ENCODE data around the gene CDH4.

CDH4 gene

GRCh38 chr20:61251529-61252393, at the start of gene CDH4:
Gene CDH4 (plus strand): TSS chr20:61252261.
- H3K27me3 ChIP-seq (ENCODE audit: control insufficient read depth in 1 of 2, insufficient read depth in 2 of 2, low read length in 2 of 2) = peaks cover 20 to 47% of the 10 kb centered on the region in 2 donors
- H3K4me3 ChIP-seq (ENCODE audit: low read depth in 1 of 2, low read length in 2 of 2) = no peak within 1 kb of the TSS
- H3K9me3 ChIP-seq (ENCODE audit: control insufficient read depth in 1 of 2, low read length in 2 of 2) = no peaks in the 10 kb centered on the region
- no peaks in the 10 kb centered on the region for H3K36me3 ChIP-seq (ENCODE audit: control insufficient read depth in 1 of 2, insufficient read depth in 2 of 2, low read length in 2 of 2)
- no peak within 1 kb of the TSS for H3K27ac ChIP-seq (ENCODE audit: low read depth, low read length)
- H3K9ac ChIP-seq (ENCODE audit: low read depth in 1 of 2, low read length in 2 of 2) = no peak within 1 kb of the TSS
- H3K4me1 ChIP-seq (ENCODE audit: control insufficient read depth in 1 of 2, insufficient read depth in 2 of 2, low read length in 2 of 2) = no peaks in the 10 kb centered on the region

GRCh38 chr20:61203320-61203719, 48.7 kb upstream of the CDH4 start:
- Histone ChIP-seq H3K4me1 (ENCODE audit: control insufficient read depth in 1 of 2, insufficient read depth in 2 of 2, low read length in 2 of 2) (no peaks in the 10 kb centered on the region), H3K9me3 (ENCODE audit: control insufficient read depth in 1 of 2, low read length in 2 of 2) (no peaks in the 10 kb centered on the region), H3K27ac (ENCODE audit: low read depth, low read length) (no peak overlapping the region), H3K9ac (ENCODE audit: low read depth in 1 of 2, low read length in 2 of 2) (no peak overlapping the region), H3K4me3 (ENCODE audit: low read depth in 1 of 2, low read length in 2 of 2) (no peak overlapping the region), H3K36me3 (ENCODE audit: control insufficient read depth in 1 of 2, insufficient read depth in 2 of 2, low read length in 2 of 2) (no peaks in the 10 kb centered on the region), H3K27me3 (ENCODE audit: control insufficient read depth in 1 of 2, insufficient read depth in 2 of 2, low read length in 2 of 2) (no peaks in the 10 kb centered on the region)

- Histone ChIP-seq H3K9ac (ENCODE audit: low read depth in 1 of 2, low read length in 2 of 2) (no peak overlapping the region), H3K27ac (ENCODE audit: low read depth, low read length) (no peak overlapping the region), H3K27me3 (ENCODE audit: control insufficient read depth in 1 of 2, insufficient read depth in 2 of 2, low read length in 2 of 2) (no peaks in the 10 kb centered on the region)
Measured at GRCh38 chr20:61204206-61204605, 47.9 kb upstream of the CDH4 start.

DNA sequence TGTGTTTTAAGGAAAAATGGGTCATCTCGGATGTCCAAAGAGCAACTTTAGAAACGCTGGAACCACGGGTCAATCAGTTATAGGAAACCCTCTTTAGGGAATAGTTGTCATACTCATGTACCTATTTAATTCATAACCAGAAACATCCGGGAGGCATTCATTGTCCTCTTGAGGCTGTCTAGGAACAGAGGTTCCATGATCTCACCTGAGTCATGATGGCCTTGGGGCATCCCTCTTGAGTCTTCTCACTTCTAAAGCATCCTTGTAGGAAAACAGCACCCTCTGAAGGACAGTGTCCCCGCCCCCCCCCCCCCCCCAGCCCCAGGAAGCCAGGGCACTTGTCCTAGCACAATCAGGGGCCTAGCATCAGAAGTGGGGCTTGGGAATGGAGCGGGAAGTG, 46.3 kb upstream of the CDH4 start:
- Histone ChIP-seq H3K4me1 (ENCODE audit: control insufficient read depth in 1 of 2, insufficient read depth in 2 of 2, low read length in 2 of 2) (no peaks in the 10 kb centered on the region), H3K27me3 (ENCODE audit: control insufficient read depth in 1 of 2, insufficient read depth in 2 of 2, low read length in 2 of 2) (no peaks in the 10 kb centered on the region), H3K27ac (ENCODE audit: low read depth, low read length) (no peak overlapping the region), H3K4me3 (ENCODE audit: low read depth in 1 of 2, low read length in 2 of 2) (no peak overlapping the region), H3K9me3 (ENCODE audit: control insufficient read depth in 1 of 2, low read length in 2 of 2) (no peaks in the 10 kb centered on the region), H3K36me3 (ENCODE audit: control insufficient read depth in 1 of 2, insufficient read depth in 2 of 2, low read length in 2 of 2) (no peaks in the 10 kb centered on the region), H3K9ac (ENCODE audit: low read depth in 1 of 2, low read length in 2 of 2) (no peak overlapping the region)

More at GRCh38 chr20:61204206-61204605, 47.9 kb upstream of the CDH4 start:
- Histone ChIP-seq H3K36me3 (ENCODE audit: control insufficient read depth in 1 of 2, insufficient read depth in 2 of 2, low read length in 2 of 2) (no peaks in the 10 kb centered on the region), H3K9me3 (ENCODE audit: control insufficient read depth in 1 of 2, low read length in 2 of 2) (no peaks in the 10 kb centered on the region), H3K4me3 (ENCODE audit: low read depth in 1 of 2, low read length in 2 of 2) (no peak overlapping the region), H3K4me1 (ENCODE audit: control insufficient read depth in 1 of 2, insufficient read depth in 2 of 2, low read length in 2 of 2) (no peaks in the 10 kb centered on the region)

DNA sequence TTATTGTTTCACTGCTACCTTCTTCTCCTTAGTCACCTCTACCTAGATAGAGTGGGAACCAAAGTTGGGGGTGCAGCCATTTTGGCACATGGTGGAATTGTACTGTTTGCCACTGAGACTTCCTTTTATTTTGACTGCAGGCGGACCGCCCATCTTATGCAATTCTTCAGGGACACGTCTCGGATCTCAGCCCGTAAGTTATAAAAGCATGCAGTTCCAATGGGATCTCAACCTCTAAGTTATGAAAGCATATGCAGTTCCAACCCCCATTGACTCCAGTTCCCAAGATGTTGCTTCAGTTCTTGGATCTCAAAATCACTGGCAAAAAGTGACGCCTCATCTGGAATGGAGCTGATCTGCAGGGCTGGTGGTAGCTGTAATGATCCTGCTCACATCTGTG, 41.2 kb upstream of the CDH4 start:
- Histone ChIP-seq H3K9me3 (ENCODE audit: control insufficient read depth in 1 of 2, low read length in 2 of 2) (peaks cover 0 to 5% of the 10 kb centered on the region in 2 donors), H3K4me3 (ENCODE audit: low read depth in 1 of 2, low read length in 2 of 2) (no peak overlapping the region), H3K27me3 (ENCODE audit: control insufficient read depth in 1 of 2, insufficient read depth in 2 of 2, low read length in 2 of 2) (no peaks in the 10 kb centered on the region), H3K9ac (ENCODE audit: low read depth in 1 of 2, low read length in 2 of 2) (no peak overlapping the region), H3K4me1 (ENCODE audit: control insufficient read depth in 1 of 2, insufficient read depth in 2 of 2, low read length in 2 of 2) (no peaks in the 10 kb centered on the region), H3K27ac (ENCODE audit: low read depth, low read length) (no peak overlapping the region), H3K36me3 (ENCODE audit: control insufficient read depth in 1 of 2, insufficient read depth in 2 of 2, low read length in 2 of 2) (no peaks in the 10 kb centered on the region)

DNA sequence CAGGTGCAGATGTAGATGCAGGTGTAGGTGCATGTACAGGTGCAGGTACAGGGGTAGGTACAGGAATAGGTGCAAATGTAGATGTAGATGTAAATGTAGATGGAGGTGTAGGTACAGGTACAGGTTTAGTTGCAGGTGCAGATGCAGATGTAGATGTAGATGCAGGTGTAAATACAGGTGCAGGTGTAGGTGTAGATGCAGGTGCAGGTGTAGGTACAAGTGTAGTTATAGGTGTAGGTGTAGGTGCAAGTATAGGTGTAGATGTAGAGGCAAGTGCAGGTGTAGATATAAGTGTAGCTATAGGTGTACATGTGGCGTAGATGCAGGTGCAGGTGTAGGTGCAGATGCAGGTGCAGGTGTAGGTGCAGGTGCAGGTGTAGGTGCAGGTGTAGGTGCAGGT, 34.2 kb upstream of the CDH4 start:
- Histone ChIP-seq H3K27me3 (ENCODE audit: control insufficient read depth in 1 of 2, insufficient read depth in 2 of 2, low read length in 2 of 2) (no peaks in the 10 kb centered on the region), H3K9ac (ENCODE audit: low read depth in 1 of 2, low read length in 2 of 2) (no peak overlapping the region), H3K9me3 (ENCODE audit: control insufficient read depth in 1 of 2, low read length in 2 of 2) (peaks cover 8 to 14% of the 10 kb centered on the region in 2 donors), H3K36me3 (ENCODE audit: control insufficient read depth in 1 of 2, insufficient read depth in 2 of 2, low read length in 2 of 2) (no peaks in the 10 kb centered on the region), H3K4me1 (ENCODE audit: control insufficient read depth in 1 of 2, insufficient read depth in 2 of 2, low read length in 2 of 2) (no peaks in the 10 kb centered on the region), H3K4me3 (ENCODE audit: low read depth in 1 of 2, low read length in 2 of 2) (no peak overlapping the region), H3K27ac (ENCODE audit: low read depth, low read length) (no peak overlapping the region)

GRCh38 chr20:61219021-61219431, 33.0 kb upstream of the CDH4 start:
- Histone ChIP-seq H3K4me1 (ENCODE audit: control insufficient read depth in 1 of 2, insufficient read depth in 2 of 2, low read length in 2 of 2) (no peaks in the 10 kb centered on the region), H3K9me3 (ENCODE audit: control insufficient read depth in 1 of 2, low read length in 2 of 2) (peaks cover 8 to 14% of the 10 kb centered on the region in 2 donors), H3K27ac (ENCODE audit: low read depth, low read length) (no peak overlapping the region), H3K9ac (ENCODE audit: low read depth in 1 of 2, low read length in 2 of 2) (no peak overlapping the region), H3K36me3 (ENCODE audit: control insufficient read depth in 1 of 2, insufficient read depth in 2 of 2, low read length in 2 of 2) (no peaks in the 10 kb centered on the region), H3K4me3 (ENCODE audit: low read depth in 1 of 2, low read length in 2 of 2) (no peak overlapping the region), H3K27me3 (ENCODE audit: control insufficient read depth in 1 of 2, insufficient read depth in 2 of 2, low read length in 2 of 2) (no peaks in the 10 kb centered on the region)

DNA sequence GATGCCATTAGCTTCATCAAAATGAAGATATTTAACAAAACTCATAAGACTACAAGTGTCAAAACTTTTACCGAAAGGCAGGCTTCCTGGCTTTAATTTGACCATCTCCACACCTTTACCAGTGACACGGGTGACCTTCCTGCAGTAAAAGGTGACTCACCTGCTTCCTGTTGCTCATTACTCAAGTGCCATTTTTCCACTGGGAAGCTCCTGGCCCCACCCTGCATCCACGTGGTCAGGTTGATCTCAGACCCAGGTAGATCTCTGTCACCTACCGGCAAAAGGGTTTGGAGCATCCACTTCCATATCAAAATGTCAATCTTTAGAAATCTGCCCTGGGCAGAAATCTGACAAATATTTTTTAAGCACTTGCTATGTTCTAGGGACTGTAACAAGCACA, 31.9 kb upstream of the CDH4 start:
- H3K36me3 ChIP-seq (ENCODE audit: control insufficient read depth in 1 of 2, insufficient read depth in 2 of 2, low read length in 2 of 2) = no peaks in the 10 kb centered on the region
- no peak overlapping the region for H3K4me3 ChIP-seq (ENCODE audit: low read depth in 1 of 2, low read length in 2 of 2)
- no peaks in the 10 kb centered on the region for H3K27me3 ChIP-seq (ENCODE audit: control insufficient read depth in 1 of 2, insufficient read depth in 2 of 2, low read length in 2 of 2)
- peaks cover 8 to 14% of the 10 kb centered on the region in 2 donors for H3K9me3 ChIP-seq (ENCODE audit: control insufficient read depth in 1 of 2, low read length in 2 of 2)
- no peaks in the 10 kb centered on the region for H3K4me1 ChIP-seq (ENCODE audit: control insufficient read depth in 1 of 2, insufficient read depth in 2 of 2, low read length in 2 of 2)
- no peak overlapping the region for H3K27ac ChIP-seq (ENCODE audit: low read depth, low read length)
- no peak overlapping the region for H3K9ac ChIP-seq (ENCODE audit: low read depth in 1 of 2, low read length in 2 of 2)

DNA sequence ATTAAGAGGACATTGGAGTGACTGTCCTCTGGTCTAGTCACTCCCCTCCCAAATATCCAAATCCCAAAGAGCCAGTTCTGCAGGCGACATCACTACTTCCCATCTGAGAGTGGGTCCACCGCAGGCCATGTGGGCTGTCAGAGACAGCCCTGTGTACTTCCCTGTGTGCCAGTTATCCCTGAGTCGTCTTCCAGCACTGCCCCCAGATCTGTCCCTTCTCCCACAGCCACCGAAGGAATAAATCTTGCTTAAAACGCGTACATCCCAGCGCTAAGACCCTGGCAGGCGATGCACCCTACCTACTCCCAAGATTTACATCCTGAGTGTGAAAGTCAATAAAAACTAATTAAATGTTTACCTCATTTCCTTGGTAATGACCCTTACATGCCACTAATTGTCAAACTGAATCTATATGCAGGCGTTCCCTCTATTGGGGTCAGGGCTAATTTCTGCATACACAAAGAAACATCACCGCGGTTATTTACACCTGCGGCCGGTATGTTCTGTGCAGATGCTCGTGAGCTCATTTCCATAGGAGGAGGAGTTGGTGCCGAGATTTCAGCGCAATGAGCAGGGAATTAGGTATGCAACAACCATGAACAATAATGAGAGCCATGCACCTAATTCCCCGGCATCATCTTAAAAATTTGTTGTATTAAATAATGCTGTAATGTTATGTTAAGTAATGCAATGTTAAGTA, 31.3 kb upstream of the CDH4 start:
- no peaks in the 10 kb centered on the region for H3K27me3 ChIP-seq (ENCODE audit: control insufficient read depth in 1 of 2, insufficient read depth in 2 of 2, low read length in 2 of 2)
- no peak overlapping the region for H3K9ac ChIP-seq (ENCODE audit: low read depth in 1 of 2, low read length in 2 of 2)
- H3K4me1 ChIP-seq (ENCODE audit: control insufficient read depth in 1 of 2, insufficient read depth in 2 of 2, low read length in 2 of 2) = no peaks in the 10 kb centered on the region
- H3K36me3 ChIP-seq (ENCODE audit: control insufficient read depth in 1 of 2, insufficient read depth in 2 of 2, low read length in 2 of 2) = no peaks in the 10 kb centered on the region
- H3K9me3 ChIP-seq (ENCODE audit: control insufficient read depth in 1 of 2, low read length in 2 of 2) = peaks cover 8 to 14% of the 10 kb centered on the region in 2 donors
- no peak overlapping the region for H3K4me3 ChIP-seq (ENCODE audit: low read depth in 1 of 2, low read length in 2 of 2)
- H3K27ac ChIP-seq (ENCODE audit: low read depth, low read length) = no peak overlapping the region

DNA sequence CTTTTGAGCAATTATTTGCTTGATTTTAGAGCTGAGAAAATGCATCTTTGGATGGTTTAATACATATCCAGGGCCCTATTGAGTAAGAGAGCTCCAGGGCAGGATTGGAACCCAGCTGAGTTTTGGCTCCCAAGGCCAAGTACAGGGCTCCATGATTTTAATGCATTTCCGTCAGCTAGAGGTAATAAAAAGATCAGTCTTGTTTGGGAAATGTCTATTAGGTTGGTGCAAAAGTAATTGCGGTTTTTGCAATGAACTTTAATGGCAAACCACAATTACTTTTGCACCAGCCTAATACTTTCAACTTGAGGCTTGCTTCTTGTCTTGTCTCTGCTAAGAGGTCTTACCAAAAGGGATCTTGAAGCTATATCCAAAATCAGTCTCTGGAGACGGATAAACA, 29.4 kb upstream of the CDH4 start:
- H3K9me3 ChIP-seq (ENCODE audit: control insufficient read depth in 1 of 2, low read length in 2 of 2) = peaks cover 5 to 8% of the 10 kb centered on the region in 2 donors
- H3K4me3 ChIP-seq (ENCODE audit: low read depth in 1 of 2, low read length in 2 of 2) = no peak overlapping the region
- H3K27ac ChIP-seq (ENCODE audit: low read depth, low read length) = no peak overlapping the region

More for the DNA sequence above, 29.4 kb upstream of the CDH4 start:
- Histone ChIP-seq H3K27me3 (ENCODE audit: control insufficient read depth in 1 of 2, insufficient read depth in 2 of 2, low read length in 2 of 2) (no peaks in the 10 kb centered on the region), H3K36me3 (ENCODE audit: control insufficient read depth in 1 of 2, insufficient read depth in 2 of 2, low read length in 2 of 2) (no peaks in the 10 kb centered on the region), H3K9ac (ENCODE audit: low read depth in 1 of 2, low read length in 2 of 2) (no peak overlapping the region), H3K4me1 (ENCODE audit: control insufficient read depth in 1 of 2, insufficient read depth in 2 of 2, low read length in 2 of 2) (no peaks in the 10 kb centered on the region)
